Activated naive CD4-positive, alpha-beta T cell treated with anti-CD3 and anti-CD28 coated beads, Interleukin-2, amount 10 ng/mL, durations not matched to agents 7 days and 5 days (primary cell): Measurements from ENCODE around the gene BCOR.
A peak's percentile ranks its signal among the peaks of the same experiment; 100 is the strongest.

Experiments used
- CTCF ChIA-PET: fragments of 350-600 bp; sonication (Branson Sonifier 250); formaldehyde crosslinking; loops from one replicate; lab custom pipeline; 2021; ENCODE audit warnings: antibody characterized with exemption; lab: Charles Lee
- DNase-seq: peaks from one replicate; pipeline ENCODE4 v3.0.0-alpha.2; 2020
- H3K27ac Mint-ChIP-seq: one replicate; pipeline ENCODE4 v1.8.0; 2021; ENCODE audit warnings: mild to moderate bottlenecking, moderate library complexity, mixed read lengths
- H3K27me3 Mint-ChIP-seq: one replicate; pipeline ENCODE4 v1.8.0; 2021; ENCODE audit warnings: mild to moderate bottlenecking, mixed read lengths
- H3K36me3 Mint-ChIP-seq: one replicate; pipeline ENCODE4 v1.8.0; 2021; ENCODE audit warnings: mixed read lengths
- H3K4me1 Mint-ChIP-seq: one replicate; pipeline ENCODE4 v1.8.0; 2021; ENCODE audit warnings: mixed read lengths
- H3K4me3 Mint-ChIP-seq: one replicate; pipeline ENCODE4 v1.8.0; 2021; ENCODE audit warnings: mild to moderate bottlenecking, moderate library complexity, mixed read lengths
- H3K9me3 Mint-ChIP-seq: one replicate; pipeline ENCODE4 v1.8.0; 2021; ENCODE audit warnings: mixed read lengths

Gene BCOR

GRCh38 chrX:40106676-40107290 is 9.0 kb upstream of the BCOR start:
- H3K27ac Mint-ChIP-seq = peak overlapping the region; percentile 83

GRCh38 chrX:40105835-40106675 is 8.3 kb upstream of the BCOR start:
- Mint-ChIP-seq H3K27me3 (peaks cover 23% of the 10 kb centered on the region), H3K27ac (peak overlapping the region; percentile 83), H3K9me3 (no peaks in the 10 kb centered on the region), H3K4me3 (peak overlapping the region; percentile 78), H3K36me3 (no peaks in the 10 kb centered on the region), H3K4me1 (peaks cover 14% of the 10 kb centered on the region)
- CTCF ChIA-PET = no interaction called here
- DNase-seq = peak; percentile 81

More at GRCh38 chrX:40106676-40107290, 9.0 kb upstream of the BCOR start:
- Mint-ChIP-seq H3K9me3 (no peaks in the 10 kb centered on the region), H3K4me1 (peaks cover 18% of the 10 kb centered on the region), H3K27me3 (peaks cover 24% of the 10 kb centered on the region), H3K36me3 (no peaks in the 10 kb centered on the region), H3K4me3 (peak overlapping the region; percentile 78)
- no peak for DNase-seq
- CTCF ChIA-PET = no interaction called here

- Mint-ChIP-seq H3K9me3 (no peaks in the 10 kb centered on the region), H3K36me3 (no peaks in the 10 kb centered on the region), H3K4me3 (peak overlapping the region; percentile 77), H3K27me3 (peaks cover 19% of the 10 kb centered on the region), H3K27ac (peak overlapping the region; percentile 81), H3K4me1 (peaks cover 19% of the 10 kb centered on the region)
- DNase-seq = peak; percentile 51
- CTCF ChIA-PET = no interaction called here
These were observed 7.5 kb upstream of the BCOR start for GRCh38 chrX:40104985-40105834.

- Mint-ChIP-seq H3K36me3 (no peaks in the 10 kb centered on the region), H3K4me3 (peak overlapping the region; percentile 21), H3K9me3 (no peaks in the 10 kb centered on the region), H3K27ac (no peak overlapping the region), H3K4me1 (peaks cover 25% of the 10 kb centered on the region), H3K27me3 (peaks cover 19% of the 10 kb centered on the region)
- CTCF ChIA-PET = no interaction called here
- no peak for DNase-seq
These were observed 6.8 kb upstream of the BCOR start for GRCh38 chrX:40104630-40104984.

GRCh38 chrX:40103565-40104323 is 6.0 kb upstream of the BCOR start:
- H3K27me3 Mint-ChIP-seq = peaks cover 18% of the 10 kb centered on the region
- no peaks in the 10 kb centered on the region for H3K9me3 Mint-ChIP-seq
- no peak for DNase-seq
- no peaks in the 10 kb centered on the region for H3K36me3 Mint-ChIP-seq
- no peak overlapping the region for H3K27ac Mint-ChIP-seq
- H3K4me3 Mint-ChIP-seq = peak overlapping the region; percentile 47
- CTCF ChIA-PET = no interaction called here
- peaks cover 28% of the 10 kb centered on the region for H3K4me1 Mint-ChIP-seq

- peaks cover 8% of the 10 kb centered on the region for H3K27me3 Mint-ChIP-seq
- no peak overlapping the region for H3K27ac Mint-ChIP-seq
- no peak for DNase-seq
- H3K4me1 Mint-ChIP-seq = peaks cover 24% of the 10 kb centered on the region
- H3K9me3 Mint-ChIP-seq = no peaks in the 10 kb centered on the region
- no peak overlapping the region for H3K4me3 Mint-ChIP-seq
- CTCF ChIA-PET = no interaction called here
- no peaks in the 10 kb centered on the region for H3K36me3 Mint-ChIP-seq
These were observed 4.9 kb upstream of the BCOR start for GRCh38 chrX:40102393-40103381.

GRCh38 chrX:40101430-40101802 is 3.7 kb upstream of the BCOR start:
- no peaks in the 10 kb centered on the region for H3K9me3 Mint-ChIP-seq
- no peaks in the 10 kb centered on the region for H3K27me3 Mint-ChIP-seq
- CTCF ChIA-PET = no interaction called here
- DNase-seq = no peak
- H3K4me1 Mint-ChIP-seq = peaks cover 16% of the 10 kb centered on the region
- H3K4me3 Mint-ChIP-seq = no peak overlapping the region
- H3K27ac Mint-ChIP-seq = no peak overlapping the region
- H3K36me3 Mint-ChIP-seq = no peaks in the 10 kb centered on the region

- CTCF ChIA-PET = no interaction called here
- peaks cover 16% of the 10 kb centered on the region for H3K4me1 Mint-ChIP-seq
- no peak overlapping the region for H3K4me3 Mint-ChIP-seq
- H3K9me3 Mint-ChIP-seq = no peaks in the 10 kb centered on the region
- no peak for DNase-seq
- no peaks in the 10 kb centered on the region for H3K36me3 Mint-ChIP-seq
- no peak overlapping the region for H3K27ac Mint-ChIP-seq
- no peaks in the 10 kb centered on the region for H3K27me3 Mint-ChIP-seq
These were observed 3.0 kb upstream of the BCOR start for GRCh38 chrX:40100537-40101429.

GRCh38 chrX:40100141-40100536 is 2.4 kb upstream of the BCOR start:
- no peaks in the 10 kb centered on the region for H3K36me3 Mint-ChIP-seq
- H3K27ac Mint-ChIP-seq = peak overlapping the region; percentile 77
- CTCF ChIA-PET = no interaction called here

GRCh38 chrX:40099055-40099958 is 1.5 kb upstream of the BCOR start:
- H3K36me3 Mint-ChIP-seq = no peaks in the 10 kb centered on the region
- H3K4me1 Mint-ChIP-seq = peaks cover 16% of the 10 kb centered on the region
- CTCF ChIA-PET = no interaction called here
- H3K27ac Mint-ChIP-seq = peak overlapping the region; percentile 94
- H3K27me3 Mint-ChIP-seq = no peaks in the 10 kb centered on the region
- no peaks in the 10 kb centered on the region for H3K9me3 Mint-ChIP-seq
- DNase-seq = peak; percentile 71
- peak overlapping the region; percentile 80 for H3K4me3 Mint-ChIP-seq

More at GRCh38 chrX:40100141-40100536, 2.4 kb upstream of the BCOR start:
- no peaks in the 10 kb centered on the region for H3K27me3 Mint-ChIP-seq
- DNase-seq = no peak
- no peak overlapping the region for H3K4me3 Mint-ChIP-seq
- H3K9me3 Mint-ChIP-seq = no peaks in the 10 kb centered on the region
- peaks cover 16% of the 10 kb centered on the region for H3K4me1 Mint-ChIP-seq

GRCh38 chrX:40098264-40099054 is 701 bp upstream of the BCOR start:
- peaks cover 22% of the 10 kb centered on the region for H3K4me1 Mint-ChIP-seq
- DNase-seq = peak; percentile 75
- no peaks in the 10 kb centered on the region for H3K27me3 Mint-ChIP-seq
- peak overlapping the region; percentile 80 for H3K4me3 Mint-ChIP-seq
- peaks cover 4% of the 10 kb centered on the region for H3K36me3 Mint-ChIP-seq
- CTCF ChIA-PET = interaction anchor here (0.7 kb wide), 1 partner anchor 92 kb away, joined by 3 read pairs; no protein-coding TSS in a partner anchor
- H3K9me3 Mint-ChIP-seq = no peaks in the 10 kb centered on the region
- H3K27ac Mint-ChIP-seq = peak overlapping the region; percentile 94
